OCI-LY3 (cell line): Measurements from ENCODE around the gene SESN1.

Source experiments
- EZH2phosphoT487 ChIP-seq: fragments of 200-600 bp; shearing (Covaris generic); IDR thresholded peaks from 2 replicates; pipeline ENCODE4 v1.6.1; 2018; ENCODE audit warnings: antibody characterized with exemption, mixed run types, low read depth
- TF ChIP-seq, protein P1 (sequence below): fragments of 200-600, 300-600 bp; sonication (generic); IDR thresholded peaks from 2 replicates; pipeline ENCODE4 v1.5.1; 2014; ENCODE audit warnings: antibody characterized with exemption, low read length, low read depth

DNA sequence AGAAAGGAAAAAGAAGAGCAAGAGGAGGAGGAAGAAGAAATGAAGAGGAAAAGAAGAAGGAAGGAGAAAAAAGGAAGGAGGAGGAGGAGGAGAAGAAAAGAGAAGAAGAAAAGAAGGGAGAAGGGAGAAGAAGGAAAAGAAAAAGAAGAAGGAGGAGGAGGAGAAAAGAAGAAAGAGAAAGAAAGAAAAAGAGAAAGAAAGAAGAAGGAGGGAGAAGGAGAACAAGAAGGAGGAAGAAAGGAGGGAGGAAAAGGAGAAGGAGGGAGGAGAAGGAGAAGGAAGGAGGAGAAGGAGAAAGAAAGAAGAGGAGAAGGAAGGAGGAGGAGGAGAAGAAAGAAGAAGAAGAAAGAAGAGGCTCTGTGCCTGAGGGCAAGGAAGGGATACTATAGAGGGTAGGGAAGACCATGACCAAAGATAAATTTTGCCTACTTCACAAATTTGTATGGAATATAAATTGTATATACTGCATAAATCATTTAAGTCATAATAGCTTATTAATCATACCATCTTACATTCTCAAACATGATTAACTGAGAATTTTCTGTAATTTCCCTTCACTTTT lies 55.7 kb downstream of the SESN1 start:
- TF ChIP-seq, protein P1, sequence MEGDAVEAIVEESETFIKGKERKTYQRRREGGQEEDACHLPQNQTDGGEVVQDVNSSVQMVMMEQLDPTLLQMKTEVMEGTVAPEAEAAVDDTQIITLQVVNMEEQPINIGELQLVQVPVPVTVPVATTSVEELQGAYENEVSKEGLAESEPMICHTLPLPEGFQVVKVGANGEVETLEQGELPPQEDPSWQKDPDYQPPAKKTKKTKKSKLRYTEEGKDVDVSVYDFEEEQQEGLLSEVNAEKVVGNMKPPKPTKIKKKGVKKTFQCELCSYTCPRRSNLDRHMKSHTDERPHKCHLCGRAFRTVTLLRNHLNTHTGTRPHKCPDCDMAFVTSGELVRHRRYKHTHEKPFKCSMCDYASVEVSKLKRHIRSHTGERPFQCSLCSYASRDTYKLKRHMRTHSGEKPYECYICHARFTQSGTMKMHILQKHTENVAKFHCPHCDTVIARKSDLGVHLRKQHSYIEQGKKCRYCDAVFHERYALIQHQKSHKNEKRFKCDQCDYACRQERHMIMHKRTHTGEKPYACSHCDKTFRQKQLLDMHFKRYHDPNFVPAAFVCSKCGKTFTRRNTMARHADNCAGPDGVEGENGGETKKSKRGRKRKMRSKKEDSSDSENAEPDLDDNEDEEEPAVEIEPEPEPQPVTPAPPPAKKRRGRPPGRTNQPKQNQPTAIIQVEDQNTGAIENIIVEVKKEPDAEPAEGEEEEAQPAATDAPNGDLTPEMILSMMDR, result no peak
- no peak for TF ChIP-seq EZH2phosphoT487
